Fibroblast of pulmonary artery (primary cell): ENCODE results near the gene ERCC4.

Source experiments
- DNase-seq: peaks from one replicate; pipeline ENCODE4 v3.0.0-alpha.2; 2010; ENCODE audit warnings: low read depth
- H3K4me3 ChIP-seq: replicated peaks from 2 replicates; pipeline ENCODE4 v1.5.1; 2011; ENCODE audit warnings: low read depth, mild to moderate bottlenecking, control low read depth, low read length, moderate library complexity
- TF ChIP-seq, protein P1 (sequence below): IDR thresholded peaks from 2 replicates; pipeline ENCODE4 v1.5.1; 2011; ENCODE audit warnings: mild to moderate bottlenecking, control low read depth, low read length, inconsistent platforms; ENCODE audit errors: missing control alignments

Gene ERCC4

DNA sequence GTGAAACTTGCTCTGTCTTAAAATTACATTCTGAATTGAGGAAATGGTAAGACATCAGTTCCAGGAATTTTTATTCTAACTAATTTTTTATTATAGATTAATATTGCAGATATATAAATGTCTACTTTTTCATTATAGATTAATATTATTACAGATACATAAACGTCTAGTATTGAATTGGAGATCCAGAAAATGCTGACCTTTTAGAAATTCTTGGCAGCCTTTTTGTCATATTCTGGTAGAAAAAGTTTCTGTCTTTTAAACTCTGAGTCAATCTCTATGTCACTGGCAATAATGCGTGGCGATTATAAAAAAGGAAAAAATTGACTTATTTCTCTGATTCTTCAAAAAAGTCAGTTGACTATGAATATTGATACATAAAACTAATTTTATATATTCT, 8.7 kb downstream of the ERCC4 start:
- H3K4me3 ChIP-seq, result no peak overlapping the region
- TF ChIP-seq, protein P1, sequence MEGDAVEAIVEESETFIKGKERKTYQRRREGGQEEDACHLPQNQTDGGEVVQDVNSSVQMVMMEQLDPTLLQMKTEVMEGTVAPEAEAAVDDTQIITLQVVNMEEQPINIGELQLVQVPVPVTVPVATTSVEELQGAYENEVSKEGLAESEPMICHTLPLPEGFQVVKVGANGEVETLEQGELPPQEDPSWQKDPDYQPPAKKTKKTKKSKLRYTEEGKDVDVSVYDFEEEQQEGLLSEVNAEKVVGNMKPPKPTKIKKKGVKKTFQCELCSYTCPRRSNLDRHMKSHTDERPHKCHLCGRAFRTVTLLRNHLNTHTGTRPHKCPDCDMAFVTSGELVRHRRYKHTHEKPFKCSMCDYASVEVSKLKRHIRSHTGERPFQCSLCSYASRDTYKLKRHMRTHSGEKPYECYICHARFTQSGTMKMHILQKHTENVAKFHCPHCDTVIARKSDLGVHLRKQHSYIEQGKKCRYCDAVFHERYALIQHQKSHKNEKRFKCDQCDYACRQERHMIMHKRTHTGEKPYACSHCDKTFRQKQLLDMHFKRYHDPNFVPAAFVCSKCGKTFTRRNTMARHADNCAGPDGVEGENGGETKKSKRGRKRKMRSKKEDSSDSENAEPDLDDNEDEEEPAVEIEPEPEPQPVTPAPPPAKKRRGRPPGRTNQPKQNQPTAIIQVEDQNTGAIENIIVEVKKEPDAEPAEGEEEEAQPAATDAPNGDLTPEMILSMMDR, result no peak
- DNase-seq, result no peak

DNA sequence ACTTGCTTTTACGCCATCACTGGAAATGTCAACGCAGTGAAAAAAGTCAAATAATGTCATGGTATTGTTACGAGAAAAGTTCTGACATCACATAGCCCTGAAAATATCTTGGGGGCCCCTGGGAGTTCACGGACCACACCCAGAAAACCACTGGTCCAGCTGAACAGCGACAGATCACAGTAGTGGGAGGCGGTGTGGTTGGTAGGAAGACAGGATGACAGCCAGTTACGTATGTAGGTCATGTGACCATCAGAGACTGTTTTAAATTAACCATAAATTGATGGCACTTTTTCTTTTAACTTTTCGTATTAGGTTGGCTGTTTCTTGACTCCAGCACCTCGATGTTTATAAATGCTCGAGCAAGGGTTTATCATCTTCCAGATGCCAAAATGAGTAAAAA, 11.9 kb downstream of the ERCC4 start:
- DNase-seq, result no peak
- H3K4me3 ChIP-seq, result no peak overlapping the region
- TF ChIP-seq, protein P1, result no peak

DNA sequence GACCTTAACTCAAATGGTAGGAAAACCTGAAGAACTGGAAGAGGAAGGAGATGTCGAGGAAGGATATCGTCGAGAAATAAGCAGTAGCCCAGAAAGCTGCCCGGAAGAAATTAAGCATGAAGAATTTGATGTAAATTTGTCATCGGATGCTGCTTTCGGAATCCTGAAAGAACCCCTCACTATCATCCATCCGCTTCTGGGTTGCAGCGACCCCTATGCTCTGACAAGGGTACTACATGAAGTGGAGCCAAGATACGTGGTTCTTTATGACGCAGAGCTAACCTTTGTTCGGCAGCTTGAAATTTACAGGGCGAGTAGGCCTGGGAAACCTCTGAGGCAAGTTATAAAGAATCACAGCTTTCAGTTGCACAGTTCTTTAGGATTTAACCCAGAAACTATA, 15.5 kb downstream of the ERCC4 start:
- no peak overlapping the region for H3K4me3 ChIP-seq
- DNase-seq, result no peak
- TF ChIP-seq, protein P1, result peak; percentile 57

DNA sequence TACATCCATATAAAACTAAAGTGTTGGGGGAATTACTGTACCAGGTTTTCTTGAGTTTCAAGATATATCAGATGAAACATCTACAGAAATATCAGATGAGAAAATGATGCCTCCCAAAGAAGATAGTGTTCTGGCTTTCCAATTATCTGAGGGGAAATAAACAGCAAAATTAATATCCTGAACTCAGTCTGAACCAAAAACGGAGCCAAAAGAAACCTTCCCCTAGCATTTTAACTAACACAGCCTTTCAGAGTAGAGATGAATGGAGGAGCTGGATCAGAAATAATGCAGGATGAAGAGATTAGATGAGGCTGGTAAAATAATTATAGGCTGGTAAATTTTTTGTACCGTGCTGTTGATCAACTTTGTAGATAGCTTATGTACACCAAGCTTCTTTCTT, 16.2 kb downstream of the ERCC4 start:
- no peak overlapping the region for H3K4me3 ChIP-seq
- TF ChIP-seq, protein P1, result no peak
- no peak for DNase-seq

DNA sequence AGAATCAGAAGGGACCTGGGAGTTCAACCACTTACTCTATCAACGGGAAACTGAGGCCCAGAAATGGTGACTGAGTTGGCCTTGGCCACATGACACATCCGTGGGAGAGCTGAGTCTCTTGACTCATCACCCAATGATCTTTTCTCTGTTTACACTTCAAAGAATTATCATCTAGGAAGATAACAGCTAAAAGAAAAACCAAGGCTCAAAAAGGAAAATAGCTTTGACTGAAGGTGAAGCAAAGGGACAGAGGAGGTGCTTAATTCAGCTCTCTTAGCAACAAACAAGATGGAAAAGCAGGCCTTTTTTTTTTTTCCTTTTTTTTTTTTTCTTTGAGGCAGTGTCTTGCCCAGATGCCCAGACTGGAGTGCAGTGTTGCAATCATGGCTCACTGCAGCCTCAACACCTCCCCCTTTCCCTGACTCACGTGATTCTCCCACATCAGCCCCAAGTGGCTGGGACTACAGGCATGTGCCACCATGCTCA, 16.7 kb downstream of the ERCC4 start:
- TF ChIP-seq, protein P1, result no peak
- H3K4me3 ChIP-seq, result no peak overlapping the region
- peak; percentile 81 for DNase-seq

DNA sequence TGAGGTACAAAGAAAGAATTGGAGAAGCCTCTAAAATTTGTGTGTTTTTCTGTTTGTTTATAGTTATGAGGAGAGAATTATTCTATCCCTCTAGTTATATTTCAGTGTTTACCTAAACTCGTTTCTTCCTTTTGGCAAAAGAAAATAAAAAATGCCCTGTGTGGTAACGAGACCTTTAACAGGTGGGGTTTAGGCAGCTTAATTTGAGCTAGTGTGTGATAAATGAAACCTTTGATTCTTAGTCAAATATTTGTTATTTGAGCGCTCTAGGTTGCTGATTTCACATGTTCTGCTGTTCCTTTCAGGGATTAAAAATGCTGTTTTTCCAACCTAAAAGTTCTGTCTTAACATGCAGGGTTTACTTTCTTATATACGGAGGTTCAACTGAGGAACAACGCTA, 17.5 kb downstream of the ERCC4 start:
- no peak overlapping the region for H3K4me3 ChIP-seq
- no peak for DNase-seq
- TF ChIP-seq, protein P1, result no peak

DNA sequence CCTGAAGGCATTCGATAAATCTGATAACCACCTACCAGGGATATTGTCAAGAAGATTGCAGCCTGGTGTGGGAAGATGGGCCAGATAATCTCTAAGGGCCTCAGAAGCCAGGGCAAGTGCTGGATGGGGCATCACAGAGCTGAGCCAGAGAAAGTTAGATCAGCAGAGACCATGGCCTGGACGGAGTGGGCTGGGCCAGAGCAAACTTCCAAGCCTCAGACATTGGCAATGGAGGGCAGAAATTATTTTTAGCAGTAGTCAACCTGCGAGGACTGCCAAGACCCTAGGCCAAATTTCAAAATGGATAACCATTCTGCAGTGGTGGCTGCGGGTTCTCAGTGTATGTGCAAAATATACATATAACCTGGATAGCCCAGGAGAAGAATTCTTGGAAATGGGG, 18.5 kb downstream of the ERCC4 start:
- TF ChIP-seq, protein P1, result no peak
- H3K4me3 ChIP-seq, result no peak overlapping the region
- no peak for DNase-seq
